Activated B cell treated with CpG ODN at 0.5 μM for 24 hours (primary cell): Measurements from ENCODE around the gene INPP5A. TPM values are rescaled to one million over a fixed set of nuclear protein-coding genes. Genes with fewer than 3 reads are reported as not detected.

Experiments
- ATAC-seq: fragments of 200-7000 bp; cut with Tn5 transposase; one replicate; pipeline ENCODE4 v1.10.0; 2021; ENCODE audit warnings: low read depth, mild to moderate bottlenecking, moderate library complexity
- CTCF ChIA-PET: fragments of 350-600 bp; sonication (Branson Sonifier 250); formaldehyde crosslinking; loops from one replicate; lab custom pipeline; 2021; ENCODE audit warnings: antibody characterized with exemption; lab: Charles Lee
- POLR2A ChIA-PET: fragments of 350-600 bp; sonication (Branson Sonifier 250); formaldehyde crosslinking; loops from one replicate; lab custom pipeline; 2021; ENCODE audit warnings: antibody characterized with exemption; lab: Charles Lee
- DNase-seq: peaks from one replicate; pipeline ENCODE4 v3.0.0; 2022
- H3K27ac Mint-ChIP-seq: one replicate; pipeline ENCODE4 v1.8.0; 2020; ENCODE audit warnings: mixed read lengths
- H3K27me3 Mint-ChIP-seq: one replicate; pipeline ENCODE4 v1.8.0; 2021; ENCODE audit warnings: mixed read lengths
- H3K36me3 Mint-ChIP-seq: one replicate; pipeline ENCODE4 v1.8.0; 2021; ENCODE audit warnings: low read depth, mixed read lengths
- H3K4me1 Mint-ChIP-seq: one replicate; pipeline ENCODE4 v1.8.0; 2021; ENCODE audit warnings: mixed read lengths
- H3K4me3 Mint-ChIP-seq: one replicate; pipeline ENCODE4 v1.8.0; 2020; ENCODE audit warnings: mild to moderate bottlenecking, mixed read lengths
- H3K9me3 Mint-ChIP-seq: one replicate; pipeline ENCODE4 v1.8.0; 2020; ENCODE audit warnings: mixed read lengths
- intact Hi-C: fragments of 100-400 bp; cut with micrococcal nuclease; formaldehyde crosslinking; loops from one replicate; pipeline ENCODE4 v1.15.1; 2024
- total RNA-seq: library from RNA; stranded (reverse); gene quantifications from 2 replicates; pipeline ENCODE4 v1.2.3, GENCODE V29; 2022
- TF ChIP-seq, protein P1 (sequence below): fragments of 200-600 bp; IDR thresholded peaks from one replicate; pipeline ENCODE4 v1.8.0; 2022; ENCODE audit warnings: antibody characterized with exemption, mild to moderate bottlenecking

The INPP5A gene
- total RNA-seq, 1 donor from 2014 or later: 24.9 TPM

DNA sequence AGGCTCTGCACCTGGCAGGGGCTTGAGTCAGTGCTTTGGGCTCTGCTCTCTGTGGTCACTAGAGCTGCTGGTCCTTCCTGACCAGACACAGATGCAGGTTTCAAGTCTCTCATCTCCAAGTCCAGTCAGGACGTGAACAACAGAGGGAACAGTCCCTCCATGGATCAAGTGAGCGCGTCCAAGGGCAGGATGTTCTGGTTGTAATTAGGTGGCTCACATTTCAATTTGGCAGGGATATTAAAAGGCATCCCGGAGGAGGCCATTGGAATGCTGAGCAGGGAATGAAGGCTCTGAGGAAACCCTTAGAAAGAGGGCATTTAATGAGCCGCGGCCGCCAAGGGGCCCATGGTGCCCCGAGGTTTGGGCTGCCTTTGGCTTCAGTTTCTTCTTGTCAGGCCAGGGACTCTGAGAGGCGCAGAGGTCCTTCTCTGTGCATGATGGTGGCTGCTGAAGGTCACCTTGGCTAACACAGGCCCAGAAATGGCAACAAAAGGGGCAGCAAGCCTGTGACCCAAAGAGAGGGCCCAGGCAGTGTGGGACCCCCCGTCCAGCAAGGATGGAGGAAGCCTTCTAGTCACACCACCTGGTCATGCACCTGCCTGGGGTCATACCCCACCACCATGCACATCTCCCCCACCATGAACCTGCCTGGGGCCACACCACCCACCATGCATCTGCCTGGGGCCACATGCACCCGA is 30.7 kb upstream of the INPP5A start:
- no peak overlapping the region for H3K4me3 Mint-ChIP-seq
- ATAC-seq: no peak
- TF ChIP-seq, protein P1, sequence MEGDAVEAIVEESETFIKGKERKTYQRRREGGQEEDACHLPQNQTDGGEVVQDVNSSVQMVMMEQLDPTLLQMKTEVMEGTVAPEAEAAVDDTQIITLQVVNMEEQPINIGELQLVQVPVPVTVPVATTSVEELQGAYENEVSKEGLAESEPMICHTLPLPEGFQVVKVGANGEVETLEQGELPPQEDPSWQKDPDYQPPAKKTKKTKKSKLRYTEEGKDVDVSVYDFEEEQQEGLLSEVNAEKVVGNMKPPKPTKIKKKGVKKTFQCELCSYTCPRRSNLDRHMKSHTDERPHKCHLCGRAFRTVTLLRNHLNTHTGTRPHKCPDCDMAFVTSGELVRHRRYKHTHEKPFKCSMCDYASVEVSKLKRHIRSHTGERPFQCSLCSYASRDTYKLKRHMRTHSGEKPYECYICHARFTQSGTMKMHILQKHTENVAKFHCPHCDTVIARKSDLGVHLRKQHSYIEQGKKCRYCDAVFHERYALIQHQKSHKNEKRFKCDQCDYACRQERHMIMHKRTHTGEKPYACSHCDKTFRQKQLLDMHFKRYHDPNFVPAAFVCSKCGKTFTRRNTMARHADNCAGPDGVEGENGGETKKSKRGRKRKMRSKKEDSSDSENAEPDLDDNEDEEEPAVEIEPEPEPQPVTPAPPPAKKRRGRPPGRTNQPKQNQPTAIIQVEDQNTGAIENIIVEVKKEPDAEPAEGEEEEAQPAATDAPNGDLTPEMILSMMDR: no peak
- ChIA-PET POLR2A (no interaction called here), CTCF (no interaction called here)
- H3K9me3 Mint-ChIP-seq: no peaks in the 10 kb centered on the region
- H3K27me3 Mint-ChIP-seq: no peaks in the 10 kb centered on the region
- no peaks in the 10 kb centered on the region for H3K36me3 Mint-ChIP-seq
- intact Hi-C loops: no loop called here
- no peaks in the 10 kb centered on the region for H3K4me1 Mint-ChIP-seq
- H3K27ac Mint-ChIP-seq: no peak overlapping the region
- peak; percentile 7 for DNase-seq

DNA sequence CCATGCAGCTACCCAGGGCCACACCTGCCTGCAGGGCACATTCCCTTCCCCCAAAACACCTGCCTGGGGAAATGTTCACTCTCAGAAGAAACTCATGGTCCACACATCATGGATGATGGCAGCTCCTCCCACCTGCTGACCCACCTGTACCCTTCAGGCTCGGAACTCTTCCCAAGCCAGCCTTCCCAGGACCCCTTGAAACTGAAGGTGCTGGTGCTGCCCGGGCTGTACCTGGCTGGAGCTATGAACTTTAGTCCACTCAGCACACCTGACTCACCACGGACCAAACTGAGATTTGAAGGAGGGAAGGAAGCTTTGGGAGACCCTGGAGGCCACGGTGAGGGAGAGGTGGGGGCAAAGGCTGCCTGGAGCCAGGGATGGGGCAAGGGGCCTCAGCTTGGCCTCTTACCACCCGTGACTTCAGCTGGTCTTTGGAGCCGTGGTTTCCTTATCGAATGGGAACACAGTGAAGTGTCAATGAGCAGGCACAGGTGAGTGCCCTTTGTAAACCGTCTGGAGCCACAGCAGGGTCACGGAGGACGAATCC is 30.1 kb upstream of the INPP5A start:
- H3K36me3 Mint-ChIP-seq: no peaks in the 10 kb centered on the region
- ATAC-seq: no peak
- H3K27ac Mint-ChIP-seq: no peak overlapping the region
- intact Hi-C loops: no loop called here
- H3K9me3 Mint-ChIP-seq: no peaks in the 10 kb centered on the region
- TF ChIP-seq, protein P1: no peak
- H3K4me3 Mint-ChIP-seq: no peak overlapping the region
- CTCF ChIA-PET: no interaction called here
- no peaks in the 10 kb centered on the region for H3K4me1 Mint-ChIP-seq
- POLR2A ChIA-PET: no interaction called here
- peak; percentile 10 for DNase-seq
- H3K27me3 Mint-ChIP-seq: no peaks in the 10 kb centered on the region

DNA sequence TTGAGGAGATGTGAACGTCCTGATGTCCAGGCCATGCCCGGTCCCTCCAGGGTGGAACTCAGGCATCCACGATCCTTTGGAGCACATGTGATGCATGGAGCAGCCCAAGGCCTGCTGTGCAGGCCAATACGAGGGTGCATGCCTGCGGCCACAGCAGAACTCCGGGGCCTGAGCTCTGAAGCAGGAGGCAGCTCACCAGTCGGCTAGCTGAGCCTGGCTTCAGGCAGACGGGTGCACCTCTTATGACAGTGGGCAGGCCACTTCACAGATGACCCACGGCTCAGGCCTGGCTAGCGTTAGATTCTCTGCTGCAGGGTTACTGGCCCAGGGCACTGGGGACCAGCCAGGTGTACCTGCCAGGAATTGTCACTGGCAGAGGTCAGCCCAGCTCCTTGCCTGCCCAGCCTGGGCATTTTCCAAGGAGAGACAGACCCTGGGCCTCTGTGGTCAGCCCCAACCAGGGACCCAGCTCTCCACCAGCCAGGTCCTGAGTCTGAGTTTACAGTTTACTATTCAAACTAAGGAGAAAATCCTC is 29.6 kb upstream of the INPP5A start:
- DNase-seq (peak; percentile 10), ATAC-seq (no peak)
- Mint-ChIP-seq H3K9me3 (no peaks in the 10 kb centered on the region), H3K27ac (no peak overlapping the region), H3K36me3 (no peaks in the 10 kb centered on the region), H3K4me3 (no peak overlapping the region), H3K4me1 (no peaks in the 10 kb centered on the region), H3K27me3 (no peaks in the 10 kb centered on the region)
- CTCF ChIA-PET: no interaction called here
- intact Hi-C loops: no loop called here
- TF ChIP-seq, protein P1: no peak
- POLR2A ChIA-PET: no interaction called here

DNA sequence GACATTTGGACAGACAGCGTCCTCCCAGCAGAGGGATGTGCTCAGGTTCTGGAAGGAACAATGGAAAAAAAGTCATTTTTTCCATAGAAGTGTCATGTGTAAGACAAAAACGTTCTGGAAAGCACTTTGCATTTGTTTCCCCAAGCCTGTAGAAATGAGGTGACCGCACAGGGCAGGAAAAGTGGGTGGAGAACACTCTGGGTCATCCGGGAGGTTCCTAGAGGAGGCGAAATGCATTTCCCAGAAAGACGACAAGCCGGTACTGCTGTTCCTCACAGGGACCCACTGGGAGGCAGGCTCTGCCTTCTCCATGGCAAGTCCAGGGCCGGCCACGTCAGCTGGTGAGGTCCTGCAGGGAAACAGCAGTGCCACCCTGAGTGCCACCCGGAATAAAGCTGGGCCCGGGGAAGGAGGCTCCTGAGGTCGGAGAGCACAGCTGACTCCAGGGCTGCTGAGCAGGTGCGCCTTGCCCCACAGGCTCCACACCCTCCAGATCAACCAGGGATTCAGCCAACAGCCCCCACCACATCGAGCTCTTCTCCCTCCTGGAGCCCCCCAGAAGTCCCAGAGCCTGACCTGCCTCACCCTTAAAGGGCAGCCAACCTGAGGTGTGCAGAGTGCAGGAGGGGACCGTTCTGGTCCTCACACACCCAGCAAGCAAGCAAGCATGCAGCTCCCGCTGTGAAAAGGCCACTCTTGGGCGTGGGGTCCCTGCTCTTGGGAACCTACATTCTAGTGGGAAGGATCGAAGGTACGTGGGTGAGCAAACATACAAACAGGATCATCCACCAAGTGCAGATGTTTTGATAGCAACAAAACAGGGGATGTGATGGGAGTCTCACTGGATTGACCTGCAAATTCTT is 28.8 kb upstream of the INPP5A start:
- ATAC-seq: no peak
- Mint-ChIP-seq H3K4me1 (no peaks in the 10 kb centered on the region), H3K9me3 (no peaks in the 10 kb centered on the region), H3K27me3 (no peaks in the 10 kb centered on the region), H3K27ac (no peak overlapping the region), H3K36me3 (no peaks in the 10 kb centered on the region), H3K4me3 (no peak overlapping the region)
- DNase-seq: peak; percentile 12
- intact Hi-C loops: no loop called here
- ChIA-PET CTCF (no interaction called here), POLR2A (no interaction called here)
- TF ChIP-seq, protein P1: no peak
